IPS-15b (cell line): ENCODE measurements around the gene GPC6.

Experiments used
- H3K27me3 ChIP-seq: one replicate; pipeline ENCODE4 v1.6.1; 2013; ENCODE audit warnings: low read length; ENCODE audit not compliant: control insufficient read depth, insufficient read depth
- H3K36me3 ChIP-seq: one replicate; pipeline ENCODE4 v1.6.1; 2013; ENCODE audit warnings: low read length; ENCODE audit not compliant: control insufficient read depth, insufficient read depth
- H3K4me1 ChIP-seq: one replicate; pipeline ENCODE4 v1.6.1; 2013; ENCODE audit warnings: mild to moderate bottlenecking, low read length; ENCODE audit not compliant: control insufficient read depth, insufficient read depth
- H3K4me3 ChIP-seq: one replicate; pipeline ENCODE4 v1.5.1; 2013; ENCODE audit warnings: low read depth, low read length
- H3K9ac ChIP-seq: one replicate; pipeline ENCODE4 v1.6.1; 2013; ENCODE audit warnings: low read depth, mild to moderate bottlenecking, low read length
- H3K9me3 ChIP-seq: one replicate; pipeline ENCODE4 v1.6.1; 2013; ENCODE audit warnings: mild to moderate bottlenecking, low read length; ENCODE audit not compliant: control insufficient read depth, insufficient read depth

The GPC6 gene

DNA sequence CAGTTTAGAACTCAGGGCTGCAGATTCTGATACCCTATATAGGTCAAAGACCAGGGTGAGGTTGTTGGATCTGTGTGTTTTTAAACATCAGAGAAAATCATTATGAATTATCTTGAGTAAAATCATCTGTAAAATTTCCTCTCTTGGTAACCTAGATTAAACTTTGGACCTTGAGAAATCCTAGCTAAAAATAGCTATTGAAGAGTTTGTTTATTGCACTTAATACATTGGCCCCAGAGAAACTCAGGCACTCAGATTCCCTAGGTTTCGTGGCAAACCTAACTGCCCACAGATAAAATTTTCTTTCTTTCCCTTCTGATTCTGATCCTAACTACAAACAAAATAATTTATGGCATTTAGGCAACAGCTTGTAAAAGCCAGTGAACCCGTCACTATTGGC is 102.3 kb downstream of the GPC6 start:
- no peaks in the 10 kb centered on the region for H3K9me3 ChIP-seq
- peaks cover 5% of the 10 kb centered on the region for H3K4me1 ChIP-seq
- H3K36me3 ChIP-seq: no peaks in the 10 kb centered on the region
- H3K9ac ChIP-seq: no peak overlapping the region
- no peak overlapping the region for H3K4me3 ChIP-seq
- no peaks in the 10 kb centered on the region for H3K27me3 ChIP-seq

DNA sequence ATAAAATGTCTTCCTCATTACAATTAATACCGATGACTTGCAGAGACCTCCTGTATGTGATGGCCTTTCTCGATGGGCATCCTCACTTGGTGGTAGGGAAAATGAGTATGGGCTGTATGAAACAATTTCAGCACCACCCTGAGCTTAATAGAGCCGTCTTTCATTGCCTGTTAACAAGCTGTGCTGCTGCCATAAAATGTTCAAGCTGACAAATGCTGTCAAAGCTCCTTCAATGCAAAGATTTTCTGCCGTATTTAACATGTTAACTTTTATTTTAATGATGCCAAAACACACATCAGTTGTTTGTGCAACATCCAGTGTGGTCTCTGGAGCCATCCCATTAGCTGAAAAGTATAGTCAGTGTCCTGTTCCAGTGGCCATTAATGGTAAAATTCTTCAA is 110.1 kb downstream of the GPC6 start:
- Histone ChIP-seq H3K9me3 (no peaks in the 10 kb centered on the region), H3K4me3 (no peak overlapping the region), H3K36me3 (no peaks in the 10 kb centered on the region), H3K9ac (no peak overlapping the region), H3K27me3 (no peaks in the 10 kb centered on the region), H3K4me1 (peaks cover 8% of the 10 kb centered on the region)

GRCh38 chr13:93338030-93338429 is 111.4 kb downstream of the GPC6 start:
- no peaks in the 10 kb centered on the region for H3K36me3 ChIP-seq

DNA sequence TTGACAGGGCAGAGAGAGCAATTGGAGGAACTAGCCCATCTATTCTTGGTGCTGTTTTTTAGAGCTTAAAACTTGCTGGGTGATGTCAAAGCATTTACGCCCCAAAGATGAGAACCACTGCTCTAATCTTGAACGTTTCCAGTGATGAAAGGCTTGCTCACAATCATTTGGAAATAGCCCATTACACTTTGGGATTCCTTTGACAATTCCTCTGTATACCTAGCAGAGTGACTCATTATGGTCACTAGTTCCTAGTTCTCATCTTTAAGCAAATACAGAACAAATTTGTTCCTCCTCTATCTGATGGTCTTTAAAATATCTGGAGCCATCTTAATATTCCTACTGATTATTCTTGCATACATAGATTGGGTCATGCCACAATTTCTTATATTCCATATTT is 112.3 kb downstream of the GPC6 start:
- Histone ChIP-seq H3K4me3 (no peak overlapping the region), H3K4me1 (peaks cover 8% of the 10 kb centered on the region), H3K27me3 (no peaks in the 10 kb centered on the region), H3K9me3 (no peaks in the 10 kb centered on the region), H3K9ac (no peak overlapping the region), H3K36me3 (no peaks in the 10 kb centered on the region)

More at GRCh38 chr13:93338030-93338429, 111.4 kb downstream of the GPC6 start:
- Histone ChIP-seq H3K9ac (no peak overlapping the region), H3K27me3 (no peaks in the 10 kb centered on the region), H3K9me3 (no peaks in the 10 kb centered on the region), H3K4me1 (peaks cover 8% of the 10 kb centered on the region), H3K4me3 (no peak overlapping the region)

DNA sequence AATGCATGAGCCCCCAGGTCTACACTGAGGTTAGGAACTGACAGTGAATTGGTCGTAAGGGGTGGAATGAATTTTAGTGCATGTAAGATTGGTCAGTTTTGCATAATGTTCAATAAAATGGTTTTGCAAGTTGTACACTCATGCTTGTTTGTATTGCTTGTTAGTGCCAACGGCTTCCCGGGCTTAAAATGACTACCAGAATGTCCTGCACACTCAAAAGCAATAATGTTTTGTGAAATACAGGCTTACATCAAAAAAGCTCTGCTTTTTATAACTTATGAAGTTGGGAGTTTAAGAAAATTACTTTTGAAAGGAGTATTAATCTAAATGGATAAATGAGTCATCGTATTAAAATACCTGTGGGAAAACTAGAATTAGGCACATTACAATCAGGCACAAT is 112.9 kb downstream of the GPC6 start:
- Histone ChIP-seq H3K9me3 (no peaks in the 10 kb centered on the region), H3K4me1 (peaks cover 8% of the 10 kb centered on the region), H3K4me3 (no peak overlapping the region), H3K27me3 (no peaks in the 10 kb centered on the region), H3K9ac (no peak overlapping the region), H3K36me3 (no peaks in the 10 kb centered on the region)

GRCh38 chr13:93341517-93341916 is 114.9 kb downstream of the GPC6 start:
- no peaks in the 10 kb centered on the region for H3K27me3 ChIP-seq
- no peaks in the 10 kb centered on the region for H3K36me3 ChIP-seq
- no peaks in the 10 kb centered on the region for H3K9me3 ChIP-seq
- H3K9ac ChIP-seq: no peak overlapping the region
- no peak overlapping the region for H3K4me3 ChIP-seq
- peaks cover 8% of the 10 kb centered on the region for H3K4me1 ChIP-seq

DNA sequence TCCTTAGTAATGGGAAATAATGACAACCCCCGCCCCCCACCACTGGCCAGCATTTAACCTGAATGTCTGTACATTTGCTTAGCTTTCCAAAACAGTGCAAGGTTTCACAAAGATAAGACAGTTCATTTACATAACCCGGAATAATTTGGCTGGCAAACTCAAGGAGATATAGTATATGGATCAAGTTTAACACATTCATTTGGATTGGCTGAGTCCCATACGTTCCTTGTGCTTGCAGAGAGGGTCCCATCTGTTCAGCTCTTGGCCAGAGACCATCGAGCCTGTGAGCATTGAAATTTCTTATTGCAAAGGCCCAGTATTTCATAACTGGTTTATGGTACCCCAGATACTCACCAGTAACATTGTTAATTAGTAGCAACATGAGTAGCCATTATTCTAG is 116.5 kb downstream of the GPC6 start:
- no peaks in the 10 kb centered on the region for H3K27me3 ChIP-seq
- no peak overlapping the region for H3K4me3 ChIP-seq
- no peak overlapping the region for H3K9ac ChIP-seq
- no peaks in the 10 kb centered on the region for H3K9me3 ChIP-seq
- no peaks in the 10 kb centered on the region for H3K36me3 ChIP-seq
- no peaks in the 10 kb centered on the region for H3K4me1 ChIP-seq

DNA sequence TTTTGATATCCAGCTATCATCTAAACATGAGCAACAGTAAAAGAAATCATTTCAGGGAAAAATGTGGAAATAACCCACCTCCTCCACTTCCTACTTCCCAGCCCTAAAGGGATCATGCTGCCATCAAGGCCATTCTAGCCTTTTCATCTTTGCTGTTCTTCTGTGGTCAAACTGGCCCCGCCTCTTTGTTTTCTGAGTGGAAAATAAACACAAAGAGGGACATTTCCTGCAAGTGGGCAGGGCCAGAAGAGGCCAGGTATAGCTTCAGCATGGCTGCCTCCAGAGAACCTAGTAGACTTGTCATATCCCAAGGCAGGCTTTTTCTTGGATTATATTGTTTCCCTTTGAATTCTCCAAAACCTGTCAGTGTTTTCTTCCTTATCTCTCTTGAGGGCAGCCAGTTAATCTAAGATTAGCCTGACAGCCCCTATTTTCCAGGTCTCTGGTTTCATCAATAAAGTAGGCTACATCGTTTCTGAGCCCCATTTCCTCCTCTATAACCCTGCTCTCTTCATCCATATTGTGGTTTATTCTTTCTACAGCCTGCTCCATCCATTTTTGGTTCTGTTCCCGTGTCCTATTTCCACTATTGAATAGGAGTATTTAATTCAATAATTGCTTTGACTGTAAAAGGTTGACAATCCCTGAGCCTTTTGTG is 117.6 kb downstream of the GPC6 start:
- Histone ChIP-seq H3K4me1 (no peaks in the 10 kb centered on the region), H3K9ac (no peak overlapping the region), H3K4me3 (no peak overlapping the region), H3K27me3 (no peaks in the 10 kb centered on the region), H3K36me3 (no peaks in the 10 kb centered on the region), H3K9me3 (no peaks in the 10 kb centered on the region)

GRCh38 chr13:93345024-93345423 is 118.4 kb downstream of the GPC6 start:
- no peaks in the 10 kb centered on the region for H3K36me3 ChIP-seq
- H3K9ac ChIP-seq: no peak overlapping the region
- no peaks in the 10 kb centered on the region for H3K9me3 ChIP-seq

GRCh38 chr13:93345770-93346169 is 119.2 kb downstream of the GPC6 start:
- H3K4me1 ChIP-seq: no peaks in the 10 kb centered on the region
- no peak overlapping the region for H3K4me3 ChIP-seq
- no peak overlapping the region for H3K9ac ChIP-seq
- H3K36me3 ChIP-seq: no peaks in the 10 kb centered on the region
- no peaks in the 10 kb centered on the region for H3K9me3 ChIP-seq
- no peaks in the 10 kb centered on the region for H3K27me3 ChIP-seq

More at GRCh38 chr13:93345024-93345423, 118.4 kb downstream of the GPC6 start:
- Histone ChIP-seq H3K4me3 (no peak overlapping the region), H3K4me1 (no peaks in the 10 kb centered on the region), H3K27me3 (no peaks in the 10 kb centered on the region)

DNA sequence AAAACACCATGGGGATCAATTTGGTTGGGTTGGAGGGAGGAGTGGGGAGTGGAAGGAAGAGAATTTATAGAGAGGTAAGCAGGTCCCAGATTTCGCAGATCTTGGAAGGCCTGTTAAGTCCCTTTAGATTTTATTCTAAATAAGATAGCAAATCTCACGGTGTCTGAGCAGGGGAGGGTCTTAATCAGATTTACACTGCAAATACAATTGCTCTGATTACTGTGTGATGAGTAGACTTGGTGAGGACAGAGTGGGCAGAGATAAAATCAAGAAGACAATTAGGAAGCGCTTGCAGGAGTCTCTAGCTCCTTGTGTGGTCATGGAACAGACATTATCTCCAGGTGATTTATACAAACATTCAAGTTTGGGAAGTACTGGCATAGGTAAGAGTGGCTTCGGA is 126.0 kb downstream of the GPC6 start:
- no peaks in the 10 kb centered on the region for H3K36me3 ChIP-seq
- no peaks in the 10 kb centered on the region for H3K4me1 ChIP-seq
- no peak overlapping the region for H3K9ac ChIP-seq
- H3K9me3 ChIP-seq: no peaks in the 10 kb centered on the region
- H3K27me3 ChIP-seq: no peaks in the 10 kb centered on the region
- H3K4me3 ChIP-seq: no peak overlapping the region

DNA sequence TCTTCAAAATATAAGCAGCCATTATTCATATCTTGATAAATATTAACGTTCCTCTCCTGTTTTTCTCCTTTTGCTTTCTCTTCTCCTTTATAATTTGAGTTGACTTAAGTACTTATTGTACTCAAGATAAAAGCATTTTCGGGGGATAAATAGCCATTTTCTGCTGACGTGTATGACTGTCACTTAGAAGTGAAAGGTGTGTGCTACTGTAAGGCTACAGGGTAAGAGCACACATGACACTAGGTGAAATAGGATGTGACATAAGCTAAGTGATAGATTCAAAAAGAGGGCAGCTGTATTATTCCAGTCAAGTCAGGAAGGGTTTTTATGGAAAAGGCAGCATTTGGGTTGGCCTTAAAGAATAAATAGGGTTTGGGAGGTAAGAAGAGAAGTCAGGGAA is 128.5 kb downstream of the GPC6 start:
- H3K36me3 ChIP-seq: no peaks in the 10 kb centered on the region
- H3K27me3 ChIP-seq: no peaks in the 10 kb centered on the region
- no peak overlapping the region for H3K4me3 ChIP-seq
- no peaks in the 10 kb centered on the region for H3K4me1 ChIP-seq
- no peak overlapping the region for H3K9ac ChIP-seq
- no peaks in the 10 kb centered on the region for H3K9me3 ChIP-seq
